OCI-LY7 (cell line): ENCODE measurements around the gene AIFM3.

Experiments
- CTCF ChIP-seq: fragments of 200-600 bp; sonication (generic); conservative IDR thresholded peaks from 2 replicates; pipeline ENCODE4 v1.5.1; 2014; ENCODE audit warnings: mild to moderate bottlenecking, antibody characterized with exemption, low read length, moderate library complexity, mixed read lengths
- EZH2phosphoT487 ChIP-seq: fragments of 200-600 bp; sonication (generic); IDR thresholded peaks from 2 replicates; pipeline ENCODE4 v1.6.1; 2018; ENCODE audit warnings: low read depth, borderline replicate concordance, mild to moderate bottlenecking, mixed run types, antibody characterized with exemption, low read length, moderate library complexity, mixed read lengths

GRCh38 chr22:20992456-20993303 is 25.6 kb downstream of the AIFM3 start:
- no peak for TF ChIP-seq EZH2phosphoT487
- no peak for TF ChIP-seq CTCF
